Stomach (tissue), 9 donors: ENCODE results near the gene B4GALT4. TPM values are rescaled to one million over a fixed set of nuclear protein-coding genes. Genes with fewer than 3 reads are reported as not detected.

Experiments used
- DNase-seq, 2 donors: peaks; one replicate each; pipeline versions ENCODE4 v3.0.0 to v3.0.0-alpha.2; 2013 to 2019
- H3K27ac ChIP-seq, 5 donors: fragments of 200-600 bp in 4 of 5; sonication (generic) in 4 of 5; one replicate each; pipeline ENCODE4 v1.5.1; 2013 to 2019; ENCODE audit warnings: mild to moderate bottlenecking in 1 of 5, moderate library complexity in 1 of 5
- H3K27me3 ChIP-seq, 3 donors: fragments of 200-600 bp; sonication (generic); one replicate each; pipeline ENCODE4 v1.5.1; 2017 to 2019; ENCODE audit warnings: mixed run types in 1 of 3
- H3K36me3 ChIP-seq, 4 donors: fragments of 200-600 bp; sonication (generic); 1 replicate in 3 of 4; 2 replicates in 1 of 4; pipeline ENCODE4 v1.5.1; 2016 to 2019
- H3K4me1 ChIP-seq, 4 donors: fragments of 200-600 bp; sonication (generic); one replicate each; pipeline ENCODE4 v1.5.1; 2016 to 2019
- H3K4me3 ChIP-seq, 4 donors: fragments of 200-600 bp; sonication (generic) in 3 of 4; one replicate each; pipeline ENCODE4 v1.5.1; 2016 to 2019; ENCODE audit warnings: mild to moderate bottlenecking in 1 of 4
- H3K9me3 ChIP-seq, 4 donors: fragments of 200-600 bp; sonication (generic); one replicate each; pipeline ENCODE4 v1.5.1; 2016 to 2019
- CTCF ChIP-seq, 7 experiments: fragments of 450-650 bp in 4 of 7; fragments of 200-600 bp in 3 of 7; sonication (generic) in 3 of 7; IDR thresholded peaks; one replicate each; pipeline ENCODE4 v1.5.1; 2016 to 2019; ENCODE audit warnings: antibody characterized with exemption in 7 of 7, control low read depth in 2 of 7, mild to moderate bottlenecking in 1 of 7
- EP300 ChIP-seq: sonication (generic); formaldehyde crosslinking; IDR thresholded peaks from one replicate; pipeline ENCODE4 v1.6.1; 2017; ENCODE audit warnings: antibody characterized with exemption
- POLR2A ChIP-seq, 4 donors: fragments of 450-650 bp; IDR thresholded peaks; one replicate each; pipeline ENCODE4 v1.6.1; 2016; ENCODE audit warnings: antibody characterized with exemption in 4 of 4, control low read depth in 2 of 4, mild to moderate bottlenecking in 1 of 4, moderate library complexity in 1 of 4
- POLR2AphosphoS5 ChIP-seq, 3 donors: sonication (generic); formaldehyde crosslinking; IDR thresholded peaks; one replicate each; pipeline ENCODE4 v1.6.1; 2016; ENCODE audit warnings: antibody characterized with exemption in 3 of 3
- WGBS, 5 donors: extraction: QIAGEN DNeasy Blood & Tissue Kit in 3 of 5; methylation state at CpG; one replicate each; pipeline versions ENCODE4 v1.1.5 to v1.1.7; 2013 to 2018; 5-methylcytosine and 5-hydroxymethylcytosine counted together
- intact Hi-C: fragments of 100-400 bp; cut with DNase I; formaldehyde crosslinking; loops from one replicate; pipeline ENCODE4 v1.15.1; 2023; ENCODE audit warnings: low total_unique reads
- polyA plus RNA-seq, 3 donors: library from polyadenylated mRNA; stranded (reverse); fragments of 200-250 nt; gene quantifications; one replicate each; pipeline ENCODE4 v1.2.3, GENCODE V29; 2013
- total RNA-seq, 5 donors: library from RNA; depleted of rRNA; stranded (reverse); fragments of >200 nt; gene quantifications; one replicate each; pipeline versions ENCODE4 v1.1.0 to v1.2.3, GENCODE V29; 2014 to 2016
- donor health status: healthy with polysubstance abuse.
- donor health status: Bipolar disorder and iron deficiency.
- donor health status: healthy.

The B4GALT4 gene
- total and polyA plus RNA-seq, 8 donors = 5.5 to 39.7 (median 14.0) TPM

GRCh38 chr3:119236756-119237155 lies 3.9 kb downstream of the B4GALT4 start:
- H3K27ac ChIP-seq = no peak overlapping the region
- no peak for TF ChIP-seq EP300
- no peak for TF ChIP-seq CTCF (IDR thresholded peaks at IDR 0.05)
- TF ChIP-seq POLR2AphosphoS5 (IDR thresholded peaks at IDR 0.05) = no peak
- no peak for TF ChIP-seq POLR2A (IDR thresholded peaks at IDR 0.05)
- H3K4me1 ChIP-seq = peaks cover 22 to 48% (median 34%) of the 10 kb centered on the region in 4 donors
- H3K9me3 ChIP-seq = no peaks in the 10 kb centered on the region
- no peak for DNase-seq
- intact Hi-C loops = no loop called here
- H3K4me3 ChIP-seq = no peak overlapping the region
- no peaks in the 10 kb centered on the region for H3K27me3 ChIP-seq
- H3K36me3 ChIP-seq = peaks cover 11 to 52% (median 45%) of the 10 kb centered on the region in 4 donors
- 70 to 90% (median 85%) methylated on average over 7 of the region's 7 CpGs for WGBS, 5 donors

- Histone ChIP-seq H3K27ac (no peak overlapping the region), H3K27me3 (no peaks in the 10 kb centered on the region), H3K36me3 (peaks cover 14 to 63% (median 56%) of the 10 kb centered on the region in 4 donors), H3K4me3 (no peak overlapping the region), H3K4me1 (peaks cover 13 to 40% (median 23%) of the 10 kb centered on the region in 4 donors), H3K9me3 (no peaks in the 10 kb centered on the region)
- DNase-seq = no peak
- intact Hi-C loops = no loop called here
- no peak for TF ChIP-seq CTCF (IDR thresholded peaks at IDR 0.05)
- no peak for TF ChIP-seq EP300
- TF ChIP-seq POLR2A (IDR thresholded peaks at IDR 0.05) = no peak
- no peak for TF ChIP-seq POLR2AphosphoS5 (IDR thresholded peaks at IDR 0.05)
- WGBS, 5 donors = 60 to 97% (median 82%) methylated on average over 1 of the region's 1 CpG
Measured at GRCh38 chr3:119235151-119235550, 5.5 kb downstream of the B4GALT4 start.

GRCh38 chr3:119234610-119235009 lies 6.1 kb downstream of the B4GALT4 start:
- Histone ChIP-seq H3K27me3 (no peaks in the 10 kb centered on the region), H3K4me1 (peaks cover 8 to 35% (median 20%) of the 10 kb centered on the region in 4 donors), H3K27ac (no peak overlapping the region), H3K36me3 (peaks cover 19 to 69% (median 61%) of the 10 kb centered on the region in 4 donors), H3K9me3 (no peaks in the 10 kb centered on the region), H3K4me3 (no peak overlapping the region)
- intact Hi-C loops = no loop called here
- DNase-seq = no peak
- TF ChIP-seq POLR2AphosphoS5 (IDR thresholded peaks at IDR 0.05) (no peak), POLR2A (IDR thresholded peaks at IDR 0.05) (no peak), EP300 (no peak), CTCF (IDR thresholded peaks at IDR 0.05) (no peak)
- WGBS, 5 donors = 62 to 90% (median 81%) methylated on average over 1 of the region's 1 CpG

DNA sequence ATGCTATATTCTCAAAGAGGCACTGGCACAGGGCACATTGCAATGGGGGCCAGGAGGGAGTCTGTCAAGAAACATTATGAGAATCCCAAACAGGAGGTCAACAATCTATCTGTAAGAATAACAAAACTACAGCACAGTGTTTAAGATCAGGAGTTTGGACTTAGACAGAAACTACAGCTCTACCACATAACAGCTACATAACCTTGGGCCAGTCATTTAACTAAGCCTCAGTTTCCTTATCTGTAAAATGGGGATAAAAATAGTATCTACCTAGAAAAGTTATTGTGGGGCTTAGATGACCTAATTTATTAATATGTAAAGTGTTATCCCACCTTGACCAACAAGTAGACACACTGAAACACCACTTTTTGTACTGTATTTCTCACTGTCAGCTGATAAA lies 9.9 kb downstream of the B4GALT4 start:
- Histone ChIP-seq H3K9me3 (no peaks in the 10 kb centered on the region), H3K36me3 (peaks cover 37 to 94% (median 88%) of the 10 kb centered on the region in 4 donors), H3K4me3 (no peak overlapping the region), H3K27me3 (no peaks in the 10 kb centered on the region), H3K4me1 (peaks cover 0 to 7% (median 3%) of the 10 kb centered on the region in 4 donors), H3K27ac (no peak overlapping the region)
- no peak for DNase-seq
- no peak for TF ChIP-seq CTCF (IDR thresholded peaks at IDR 0.05)
- TF ChIP-seq POLR2A (IDR thresholded peaks at IDR 0.05) = no peak
- no peak for TF ChIP-seq POLR2AphosphoS5 (IDR thresholded peaks at IDR 0.05)
- intact Hi-C loops = no loop called here
